Neuronal stem cell (in vitro differentiated cells): ENCODE data around the gene METTL24.
"Not testable (repeated sequence)": the region's sequence is repeated elsewhere in the genome, so short reads cannot be mapped to it uniquely, and the experiment has no call there.

Source experiments
- DNase-seq: peaks from one replicate; pipeline ENCODE4 v3.0.0-alpha.2; 2013; ENCODE audit warnings: low spot score
- H2AFZ ChIP-seq: one replicate; pipeline ENCODE4 v1.6.1; 2013; ENCODE audit warnings: mild to moderate bottlenecking, low read length, inconsistent platforms
- H2AK5ac ChIP-seq: 2 replicates; pipeline ENCODE4 v1.6.1; 2013; ENCODE audit warnings: low read depth, mild to moderate bottlenecking, inconsistent platforms, low read length, moderate library complexity, mixed read lengths
- H2BK120ac ChIP-seq: 2 replicates; pipeline ENCODE4 v1.6.1; 2013; ENCODE audit warnings: low read depth, mild to moderate bottlenecking, inconsistent platforms, low read length, moderate library complexity, mixed read lengths
- H2BK12ac ChIP-seq: one replicate; pipeline ENCODE4 v1.6.1; 2013; ENCODE audit warnings: low read length, inconsistent platforms
- H2BK15ac ChIP-seq: 2 replicates; pipeline ENCODE4 v1.6.1; 2013; ENCODE audit warnings: mild to moderate bottlenecking, low read length, inconsistent platforms, mixed read lengths
- H2BK5ac ChIP-seq: one replicate; pipeline ENCODE4 v1.6.1; 2013; ENCODE audit warnings: inconsistent platforms, mild to moderate bottlenecking, low read length, moderate library complexity
- H3K14ac ChIP-seq: one replicate; pipeline ENCODE4 v1.6.1; 2013; ENCODE audit warnings: low read length, inconsistent platforms
- H3K18ac ChIP-seq: 2 replicates; pipeline ENCODE4 v1.6.1; 2013; ENCODE audit warnings: low read length, inconsistent platforms
- H3K23ac ChIP-seq: 2 replicates; pipeline ENCODE4 v1.6.1; 2013; ENCODE audit warnings: low read depth, mild to moderate bottlenecking, mixed read lengths, low read length, inconsistent platforms; ENCODE audit not compliant: poor library complexity
- H3K27ac ChIP-seq: replicated peaks from 3 replicates; pipeline ENCODE4 v1.5.1; 2013; ENCODE audit warnings: low read length, inconsistent platforms
- H3K27me3 ChIP-seq, 3 experiments: 2 replicates each; pipeline ENCODE4 v1.6.1; 2013; ENCODE audit warnings: low read length in 3 of 3, mild to moderate bottlenecking in 2 of 3, inconsistent platforms in 1 of 3, low read depth in 1 of 3, mixed read lengths in 1 of 3, moderate library complexity in 1 of 3; ENCODE audit not compliant: control insufficient read depth in 3 of 3, insufficient read depth in 3 of 3
- H3K36me3 ChIP-seq, 2 donors: replicated peaks in 1 of 2; 2 replicates each; pipeline ENCODE4 v1.6.1; 2013; ENCODE audit warnings: low read length in 2 of 2; ENCODE audit not compliant: control insufficient read depth in 2 of 2, insufficient read depth in 2 of 2
- H3K4ac ChIP-seq: 2 replicates; pipeline ENCODE4 v1.6.1; 2013; ENCODE audit warnings: inconsistent platforms, mild to moderate bottlenecking, low read length, moderate library complexity
- H3K4me1 ChIP-seq, 2 donors: 1 replicate in 1 of 2; 2 replicates in 1 of 2; pipeline ENCODE4 v1.6.1; 2013; ENCODE audit warnings: low read length in 2 of 2, low read depth in 1 of 2; ENCODE audit not compliant: control insufficient read depth in 2 of 2, insufficient read depth in 1 of 2
- H3K4me2 ChIP-seq: one replicate; pipeline ENCODE4 v1.6.1; 2013; ENCODE audit warnings: mild to moderate bottlenecking, low read length, inconsistent platforms; ENCODE audit not compliant: insufficient read depth, poor library complexity, severe bottlenecking
- H3K4me3 ChIP-seq, 2 donors: 2 replicates each; pipeline ENCODE4 v1.5.1; 2013; ENCODE audit warnings: low read length in 2 of 2, mild to moderate bottlenecking in 2 of 2, inconsistent platforms in 1 of 2, moderate library complexity in 1 of 2
- H3K79me1 ChIP-seq: one replicate; pipeline ENCODE4 v1.6.1; 2013; ENCODE audit warnings: low read depth, mild to moderate bottlenecking, inconsistent platforms, low read length, moderate library complexity
- H3K9ac ChIP-seq: one replicate; pipeline ENCODE4 v1.6.1; 2013; ENCODE audit warnings: mild to moderate bottlenecking, low read depth, low read length, inconsistent platforms; ENCODE audit not compliant: poor library complexity
- H3K9me3 ChIP-seq, 2 donors: replicated peaks in 1 of 2; 2 replicates each; pipeline versions ENCODE3 to v1.6.1; 2013; ENCODE audit warnings: low read length in 2 of 2, mild to moderate bottlenecking in 2 of 2, inconsistent platforms in 1 of 2, low read depth in 1 of 2, mixed read lengths in 1 of 2, moderate library complexity in 1 of 2; ENCODE audit not compliant: control insufficient read depth in 2 of 2, insufficient read depth in 1 of 2
- H4K8ac ChIP-seq: one replicate; pipeline ENCODE4 v1.6.1; 2013; ENCODE audit warnings: low read depth, mild to moderate bottlenecking, inconsistent platforms, low read length, moderate library complexity
- H4K91ac ChIP-seq: one replicate; pipeline ENCODE4 v1.6.1; 2013; ENCODE audit warnings: low read length, low read depth, mild to moderate bottlenecking, inconsistent platforms; ENCODE audit not compliant: poor library complexity
- WGBS, 2 donors: extraction: QIAGEN DNeasy Blood & Tissue Kit; methylation state at CpG; one replicate each; pipeline ENCODE4 v1.1.7; 2013; ENCODE audit warnings: missing lambda C conversion rate in 2 of 2, mixed read lengths in 1 of 2; ENCODE audit not compliant: insufficient read length in 2 of 2, insufficient replicate concordance in 1 of 2; ENCODE audit errors: extremely low coverage in 2 of 2; 5-methylcytosine and 5-hydroxymethylcytosine counted together

Gene METTL24

DNA sequence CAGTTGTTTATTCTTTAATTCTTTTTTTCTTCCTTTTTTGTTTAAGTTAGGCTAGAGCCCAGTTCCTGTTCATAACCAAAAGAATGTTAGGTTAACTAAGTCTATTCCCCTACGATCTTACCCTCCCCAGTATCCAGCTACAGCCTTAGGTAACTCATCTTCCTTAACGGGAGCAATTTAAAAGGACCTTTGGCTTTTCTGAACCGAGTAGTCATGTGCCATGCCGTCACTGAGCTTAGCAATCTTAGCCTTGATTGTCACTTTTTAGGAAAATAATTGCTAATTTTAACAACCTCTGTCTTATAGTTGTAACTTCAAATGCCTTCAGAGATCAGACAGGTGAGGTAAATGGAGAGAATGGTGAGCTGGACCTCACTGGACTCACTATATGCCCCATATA, 6.2 kb downstream of the METTL24 start:
- Histone ChIP-seq H2AK5ac (no peak overlapping the region), H3K14ac (no peak overlapping the region), H3K36me3 (no peaks in the 10 kb centered on the region), H2AFZ (no peak overlapping the region), H2BK5ac (no peak overlapping the region), H3K27me3 (no peaks in the 10 kb centered on the region), H3K4me3 (no peak overlapping the region), H3K4me2 (no peak overlapping the region), H3K79me1 (peaks cover 1% of the 10 kb centered on the region), H2BK120ac (no peak overlapping the region), H4K91ac (no peak overlapping the region), H2BK12ac (no peak overlapping the region), H3K23ac (no peak overlapping the region), H4K8ac (no peak overlapping the region), H3K9me3 (peaks cover 0 to 3% of the 10 kb centered on the region in 2 donors), H3K18ac (no peak overlapping the region), H3K4ac (no peak overlapping the region), H3K4me1 (peaks cover 21 to 52% of the 10 kb centered on the region in 2 donors), H3K27ac (no peak overlapping the region), H3K9ac (no peak overlapping the region), H2BK15ac (no peak overlapping the region)
- no peak for DNase-seq
- WGBS, 2 donors: no CpG with 5 or more reads among the region's 4 CpGs

DNA sequence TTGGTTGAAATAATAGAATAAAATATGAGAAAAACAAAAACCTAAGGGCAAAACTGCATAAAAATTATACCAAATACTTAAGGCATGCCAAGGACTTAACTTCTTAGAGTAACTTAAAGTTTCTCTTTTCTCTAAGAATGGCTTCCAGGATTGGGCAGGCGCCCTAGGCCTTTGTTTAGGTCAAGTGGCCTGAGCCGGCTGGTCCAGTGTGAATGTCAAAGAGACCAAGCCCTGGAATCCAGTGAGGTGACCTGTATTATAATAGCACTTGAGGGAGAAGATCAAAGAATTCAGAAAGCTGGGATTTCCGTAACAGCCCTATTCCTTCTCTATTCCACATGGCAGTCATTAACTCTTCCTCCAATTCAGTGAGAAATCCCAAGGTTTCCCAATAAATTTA, 6.6 kb downstream of the METTL24 start:
- H3K18ac ChIP-seq: no peak overlapping the region
- peaks cover 1% of the 10 kb centered on the region for H3K79me1 ChIP-seq
- H2AK5ac ChIP-seq: no peak overlapping the region
- H4K91ac ChIP-seq: no peak overlapping the region
- H2BK15ac ChIP-seq: no peak overlapping the region
- H4K8ac ChIP-seq: no peak overlapping the region
- WGBS, 2 donors: no CpG with 5 or more reads among the region's 3 CpGs
- H3K36me3 ChIP-seq: no peaks in the 10 kb centered on the region
- H2AFZ ChIP-seq: peak overlapping the region; percentile 19
- no peak overlapping the region for H3K4ac ChIP-seq
- no peaks in the 10 kb centered on the region for H3K9me3 ChIP-seq
- no peak overlapping the region for H3K27ac ChIP-seq
- no peak overlapping the region for H2BK120ac ChIP-seq
- no peaks in the 10 kb centered on the region for H3K27me3 ChIP-seq
- no peak overlapping the region for H3K23ac ChIP-seq
- H3K4me2 ChIP-seq: no peak overlapping the region
- H3K9ac ChIP-seq: no peak overlapping the region
- H2BK12ac ChIP-seq: no peak overlapping the region
- H3K14ac ChIP-seq: no peak overlapping the region
- no peak for DNase-seq
- H2BK5ac ChIP-seq: no peak overlapping the region
- no peak overlapping the region for H3K4me3 ChIP-seq
- peaks cover 17 to 52% of the 10 kb centered on the region in 2 donors for H3K4me1 ChIP-seq

DNA sequence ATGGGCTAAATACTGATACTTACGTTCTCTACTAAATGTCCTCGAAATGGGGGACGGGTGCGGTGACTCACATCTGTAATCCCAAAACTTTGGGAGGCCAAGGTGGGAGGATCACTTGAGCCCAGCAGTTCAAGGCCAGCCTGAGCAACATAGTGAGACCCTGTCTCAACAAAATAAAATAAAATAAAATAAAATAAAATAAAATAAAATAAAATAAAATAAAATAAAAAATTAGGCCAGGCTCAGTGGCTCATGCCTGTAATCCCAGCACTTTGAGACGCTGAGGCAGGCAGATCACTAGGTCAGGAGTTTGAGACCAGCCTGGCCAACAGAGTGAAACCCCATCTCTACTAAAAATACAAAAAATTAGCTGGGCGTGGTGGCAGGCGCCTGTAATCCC, 7.6 kb downstream of the METTL24 start:
- not testable (repeated sequence) for H4K8ac ChIP-seq, H3K36me3 ChIP-seq, H4K91ac ChIP-seq, H3K4me2 ChIP-seq, DNase-seq, H3K27ac ChIP-seq, H2BK15ac ChIP-seq, H3K23ac ChIP-seq, H3K14ac ChIP-seq, H3K4ac ChIP-seq, H3K79me1 ChIP-seq, H2BK12ac ChIP-seq, H3K4me3 ChIP-seq, H2BK5ac ChIP-seq, H3K27me3 ChIP-seq, H3K9ac ChIP-seq, H2AFZ ChIP-seq, H3K18ac ChIP-seq, H2BK120ac ChIP-seq, H2AK5ac ChIP-seq, H3K9me3 ChIP-seq
- WGBS, 2 donors: no CpG with 5 or more reads among the region's 7 CpGs
- H3K4me1 ChIP-seq: peaks cover 12 to 49% of the 10 kb centered on the region in 2 donors

DNA sequence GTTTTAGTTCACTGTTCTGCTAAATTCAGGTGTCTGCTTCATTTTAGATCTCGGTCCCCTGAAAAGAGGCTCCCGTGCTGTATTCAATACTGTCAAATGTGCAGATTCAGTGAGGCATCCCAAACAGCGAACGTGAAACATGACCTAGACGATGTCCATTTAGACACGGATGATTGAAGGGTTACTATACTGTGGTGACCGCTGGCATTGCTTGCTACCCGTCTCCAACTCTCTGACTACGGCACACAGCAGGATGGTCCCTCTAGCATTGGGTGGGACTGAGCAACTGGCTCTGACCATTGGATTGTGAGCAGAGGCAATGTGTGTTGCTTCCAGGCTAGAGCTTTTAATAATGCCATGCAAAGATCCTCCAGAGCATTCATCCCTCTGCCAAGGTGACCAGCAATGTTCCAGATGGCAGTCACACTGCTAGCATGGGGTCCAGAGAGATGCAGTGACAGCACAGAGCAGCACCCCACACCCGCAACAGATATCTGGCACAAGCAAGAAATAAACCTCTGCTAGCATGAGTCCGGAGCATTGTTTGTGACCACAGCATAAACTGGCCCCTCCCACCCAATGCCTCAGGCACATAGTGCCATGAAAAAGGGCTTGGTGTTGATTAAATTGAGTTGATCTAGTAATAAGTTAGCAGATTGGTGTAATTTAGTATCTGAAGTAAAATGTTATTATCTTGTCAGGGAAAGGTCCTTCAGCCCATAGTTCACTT, 9.0 kb downstream of the METTL24 start:
- no peak overlapping the region for H2BK12ac ChIP-seq
- H2BK5ac ChIP-seq: no peak overlapping the region

More for the DNA sequence above, 9.0 kb downstream of the METTL24 start:
- Histone ChIP-seq H2BK15ac (no peak overlapping the region), H3K27ac (no peak overlapping the region), H3K79me1 (peaks cover 1% of the 10 kb centered on the region), H3K4ac (no peak overlapping the region), H3K4me2 (no peak overlapping the region), H2BK120ac (no peak overlapping the region), H3K27me3 (no peaks in the 10 kb centered on the region), H3K14ac (no peak overlapping the region), H2AK5ac (no peak overlapping the region), H3K23ac (no peak overlapping the region), H4K91ac (no peak overlapping the region), H3K36me3 (no peaks in the 10 kb centered on the region), H4K8ac (no peak overlapping the region), H3K9ac (no peak overlapping the region), H3K9me3 (no peaks in the 10 kb centered on the region), H3K4me1 (peaks cover 6 to 35% of the 10 kb centered on the region in 2 donors), H3K18ac (no peak overlapping the region), H3K4me3 (no peak overlapping the region), H2AFZ (peak overlapping the region; percentile 41)
- no CpG with 5 or more reads among the region's 11 CpGs for WGBS, 2 donors
- DNase-seq: no peak
